Measurements from ENCODE around the gene FAM184B. TPM values are rescaled to one million over a fixed set of nuclear protein-coding genes. Genes with fewer than 3 reads are reported as not detected.
"Not testable (repeated sequence)": the region's sequence is repeated elsewhere in the genome, so short reads cannot be mapped to it uniquely, and the experiment has no call there.

The FAM184B gene
- total RNA-seq, 1 donor from 2014 or later: 0.02 TPM

GRCh38 chr4:17688011-17688441 lies 93.4 kb downstream of the FAM184B start:
- H3K4me3 Mint-ChIP-seq (ENCODE audit: unreplicated experiment): no peak overlapping the region
- DNase-seq (ENCODE audit: low spot score): no peak
- H3K27ac Mint-ChIP-seq (ENCODE audit: unreplicated experiment): no peak overlapping the region
- H3K4me1 Mint-ChIP-seq (ENCODE audit: low read depth): no peaks in the 10 kb centered on the region
- TF ChIP-seq CTCF (IDR thresholded peaks at IDR 0.05): no peak
- no peaks in the 10 kb centered on the region for H3K36me3 Mint-ChIP-seq (ENCODE audit: low read depth)
- H3K27me3 Mint-ChIP-seq (ENCODE audit: low read depth): no peaks in the 10 kb centered on the region
- H3K9me3 Mint-ChIP-seq (ENCODE audit: low read depth): no peaks in the 10 kb centered on the region

GRCh38 chr4:17687237-17687857 lies 94.1 kb downstream of the FAM184B start:
- H3K36me3 Mint-ChIP-seq (ENCODE audit: low read depth): no peaks in the 10 kb centered on the region
- H3K4me1 Mint-ChIP-seq (ENCODE audit: low read depth): no peaks in the 10 kb centered on the region
- no peak for DNase-seq (ENCODE audit: low spot score)
- no peak overlapping the region for H3K4me3 Mint-ChIP-seq (ENCODE audit: unreplicated experiment)
- no peaks in the 10 kb centered on the region for H3K9me3 Mint-ChIP-seq (ENCODE audit: low read depth)
- TF ChIP-seq CTCF (IDR thresholded peaks at IDR 0.05): no peak
- no peak overlapping the region for H3K27ac Mint-ChIP-seq (ENCODE audit: unreplicated experiment)
- no peaks in the 10 kb centered on the region for H3K27me3 Mint-ChIP-seq (ENCODE audit: low read depth)

GRCh38 chr4:17684648-17685047 lies 96.8 kb downstream of the FAM184B start:
- not testable (repeated sequence) for H3K27ac Mint-ChIP-seq (ENCODE audit: unreplicated experiment); H3K4me1 Mint-ChIP-seq (ENCODE audit: low read depth); H3K9me3 Mint-ChIP-seq (ENCODE audit: low read depth); H3K27me3 Mint-ChIP-seq (ENCODE audit: low read depth); DNase-seq (ENCODE audit: low spot score); H3K36me3 Mint-ChIP-seq (ENCODE audit: low read depth); H3K4me3 Mint-ChIP-seq (ENCODE audit: unreplicated experiment)

GRCh38 chr4:17682222-17682566 lies 99.2 kb downstream of the FAM184B start:
- Mint-ChIP-seq H3K27ac (ENCODE audit: unreplicated experiment) (no peak overlapping the region), H3K36me3 (ENCODE audit: low read depth) (no peaks in the 10 kb centered on the region), H3K27me3 (ENCODE audit: low read depth) (peaks cover 3% of the 10 kb centered on the region), H3K9me3 (ENCODE audit: low read depth) (peaks cover 16% of the 10 kb centered on the region), H3K4me1 (ENCODE audit: low read depth) (no peaks in the 10 kb centered on the region), H3K4me3 (ENCODE audit: unreplicated experiment) (no peak overlapping the region)
- no peak for DNase-seq (ENCODE audit: low spot score)
- no peak for TF ChIP-seq CTCF (IDR thresholded peaks at IDR 0.05)

GRCh38 chr4:17681281-17682221 lies 99.9 kb downstream of the FAM184B start:
- no peak for DNase-seq (ENCODE audit: low spot score)
- Mint-ChIP-seq H3K4me3 (ENCODE audit: unreplicated experiment) (no peak overlapping the region), H3K27ac (ENCODE audit: unreplicated experiment) (no peak overlapping the region), H3K9me3 (ENCODE audit: low read depth) (peaks cover 16% of the 10 kb centered on the region), H3K4me1 (ENCODE audit: low read depth) (no peaks in the 10 kb centered on the region), H3K36me3 (ENCODE audit: low read depth) (no peaks in the 10 kb centered on the region), H3K27me3 (ENCODE audit: low read depth) (peaks cover 3% of the 10 kb centered on the region)
- TF ChIP-seq CTCF (IDR thresholded peaks at IDR 0.05): no peak

Data from chondrocyte (in vitro differentiated cells).